Endothelial cell of umbilical vein (primary cell): Measurements from ENCODE around the gene GSTK1. TPM values are rescaled to one million over a fixed set of nuclear protein-coding genes. Genes with fewer than 3 reads are reported as not detected.
A peak's percentile ranks its signal among the peaks of the same experiment; 100 is the strongest.

Experiments used
- BruUV-seq: library from RNA; stranded (reverse); fragments of 400-500 nt; replicated peaks from 2 replicates; lab custom pipeline; 2021; lab: Mats Ljungman, UMichigan
- CTCF ChIA-PET: fragments of 300-600, 350-600 bp; sonication (Branson Sonifier 250); formaldehyde crosslinking; loops from one replicate; lab custom pipeline; 2021; ENCODE audit warnings: antibody characterized with exemption, inconsistent platforms; lab: Charles Lee
- POLR2A ChIA-PET: fragments of 300-600, 350-600 bp; sonication (Branson Sonifier 250); formaldehyde crosslinking; loops from one replicate; lab custom pipeline; 2021; ENCODE audit warnings: antibody characterized with exemption, inconsistent platforms; lab: Charles Lee
- DNase-seq: peaks from one replicate; pipeline ENCODE4 v3.0.0-alpha.2; 2011; ENCODE audit warnings: low read depth, low spot score
- FAIRE-seq: peaks from 2 replicates; lab custom pipeline; 2011; peaks lifted over from hg19 to GRCh38; lab: Jason Lieb, UNC
- H2AFZ ChIP-seq: 2 replicates; pipeline ENCODE4 v1.6.0; 2012; ENCODE audit warnings: low read depth, low read length, control low read depth, inconsistent platforms
- H3K27ac ChIP-seq: 2 replicates; pipeline ENCODE4 v1.5.1; 2011; ENCODE audit warnings: low read depth, mild to moderate bottlenecking, control low read depth, low read length, moderate library complexity; ENCODE audit not compliant: insufficient read depth
- H3K27me3 ChIP-seq, 2 experiments: 2 replicates each; pipeline versions ENCODE4 v1.6.0 to v1.6.1; 2011; ENCODE audit warnings: low read length in 2 of 2, mixed read lengths in 1 of 2; ENCODE audit not compliant: control insufficient read depth in 2 of 2, insufficient read depth in 2 of 2
- H3K36me3 ChIP-seq, 2 experiments: 2 replicates in 1 of 2; 3 replicates in 1 of 2; pipeline ENCODE4 v1.5.1; 2011; ENCODE audit warnings: low read length in 2 of 2, mild to moderate bottlenecking in 1 of 2, moderate library complexity in 1 of 2; ENCODE audit not compliant: control insufficient read depth in 2 of 2, insufficient read depth in 2 of 2; ENCODE audit errors: extremely low read depth in 1 of 2
- H3K4me1 ChIP-seq: 3 replicates; pipeline ENCODE4 v1.5.1; 2011; ENCODE audit warnings: mild to moderate bottlenecking, low read length; ENCODE audit not compliant: control insufficient read depth, insufficient read depth; ENCODE audit errors: extremely low read depth
- H3K4me2 ChIP-seq: 2 replicates; pipeline ENCODE4 v1.6.1; 2011; ENCODE audit warnings: low read length, control low read depth, mixed read lengths; ENCODE audit not compliant: insufficient read depth
- H3K4me3 ChIP-seq, 3 experiments: fragments of 200-600 bp in 1 of 3; sonication (generic), shearing (Covaris generic) in 1 of 3; replicated peaks in 1 of 3; 2 replicates each; pipeline ENCODE4 v1.5.1; 2011 to 2016; ENCODE audit warnings: control low read depth in 3 of 3, low read length in 3 of 3, mild to moderate bottlenecking in 2 of 3, inconsistent platforms in 1 of 3, low read depth in 1 of 3, moderate library complexity in 1 of 3; ENCODE audit not compliant: insufficient read depth in 1 of 3
- H3K79me2 ChIP-seq: 2 replicates; pipeline ENCODE4 v1.6.0; 2012; ENCODE audit warnings: low read length, inconsistent platforms; ENCODE audit not compliant: control insufficient read depth, insufficient read depth
- H3K9ac ChIP-seq: replicated peaks from 2 replicates; pipeline ENCODE3; 2011; ENCODE audit warnings: low read length, control low read depth; ENCODE audit not compliant: insufficient read depth; ENCODE audit errors: extremely low read depth
- H3K9me1 ChIP-seq: replicated peaks from 3 replicates; pipeline ENCODE4 v1.6.0; 2011; ENCODE audit warnings: mild to moderate bottlenecking, low read length; ENCODE audit not compliant: control insufficient read depth, insufficient read depth; ENCODE audit errors: extremely low read depth
- H3K9me3 ChIP-seq: replicated peaks from 2 replicates; pipeline ENCODE4 v1.5.1; 2012; ENCODE audit warnings: low read length, inconsistent platforms; ENCODE audit not compliant: control insufficient read depth, insufficient read depth
- H4K20me1 ChIP-seq: replicated peaks from 2 replicates; pipeline ENCODE3; 2011; ENCODE audit warnings: mild to moderate bottlenecking, low read length; ENCODE audit not compliant: control insufficient read depth, insufficient read depth; ENCODE audit errors: extremely low read depth
- CTCF ChIP-seq, 2 donors: IDR thresholded peaks; 1 replicate in 1 of 2; 2 replicates in 1 of 2; pipeline ENCODE4 v1.5.1; 2011; ENCODE audit warnings: low read length in 2 of 2, mild to moderate bottlenecking in 2 of 2, moderate library complexity in 2 of 2, control low read depth in 1 of 2, inconsistent platforms in 1 of 2, low read depth in 1 of 2; ENCODE audit not compliant: insufficient read depth in 1 of 2; ENCODE audit errors: extremely low read depth in 1 of 2
- EZH2 ChIP-seq: IDR thresholded peaks from 2 replicates; pipeline ENCODE4 v1.6.1; 2012; ENCODE audit warnings: borderline replicate concordance, low read depth, mild to moderate bottlenecking, moderate library complexity, low read length, inconsistent platforms; ENCODE audit not compliant: severe bottlenecking
- FOS ChIP-seq: IDR thresholded peaks from 2 replicates; pipeline ENCODE4 v1.6.1; 2011; ENCODE audit warnings: mild to moderate bottlenecking, low read length, moderate library complexity, borderline replicate concordance; ENCODE audit not compliant: insufficient read depth
- GATA2 ChIP-seq: IDR thresholded peaks from 2 replicates; pipeline ENCODE4 v1.7.0; 2011; ENCODE audit warnings: low read depth, mild to moderate bottlenecking, moderate library complexity, mixed read lengths, low read length; ENCODE audit not compliant: insufficient read length, insufficient read depth
- JUN ChIP-seq: IDR thresholded peaks from 2 replicates; pipeline ENCODE4 v1.6.1; 2011; ENCODE audit warnings: borderline replicate concordance, low read depth; ENCODE audit not compliant: insufficient read length, insufficient read depth
- MAX ChIP-seq: IDR thresholded peaks from 2 replicates; pipeline ENCODE4 v1.6.1; 2011; ENCODE audit not compliant: insufficient read depth, insufficient read length
- MYC ChIP-seq: IDR thresholded peaks from one replicate; pipeline ENCODE4 v1.6.1; 2011; ENCODE audit warnings: mild to moderate bottlenecking, low read depth, low read length
- POLR2A ChIP-seq: IDR thresholded peaks from 2 replicates; pipeline ENCODE4 v1.6.1; 2012; ENCODE audit warnings: low read depth, mild to moderate bottlenecking, control low read depth, low read length
- POLR2AphosphoS5 ChIP-seq: IDR thresholded peaks from 2 replicates; pipeline ENCODE4 v1.6.1; 2012; ENCODE audit warnings: low read depth, mild to moderate bottlenecking, control low read depth, low read length, moderate library complexity; ENCODE audit not compliant: insufficient read depth
- dilution Hi-C: fragments of 300-500 bp; cut with MboI; formaldehyde crosslinking; loops from one replicate; pipeline ENCODE4 v1.15.0; 2019; ENCODE audit warnings: low sequenced_read_pairs; ENCODE audit not compliant: extremely low pct_ligation_motif_present
- intact Hi-C: fragments of 100-400 bp; cut with micrococcal nuclease; formaldehyde crosslinking; loops from one replicate; pipeline ENCODE4 v1.10.0; 2022
- polyA plus RNA-seq, 4 experiments: library from polyadenylated mRNA; depleted of rRNA in 3 of 4; stranded (reverse) in 3 of 4; unstranded in 1 of 4; fragments of >200 nt; gene quantifications; 2 replicates each; pipeline versions ENCODE4 v1.2.1 to v1.2.3, GENCODE V29; 2011 to 2012; ENCODE audit warnings: missing spikeins in 1 of 4
- total RNA-seq: library from RNA; stranded (reverse); gene quantifications from 2 replicates; pipeline ENCODE4 v1.2.3, GENCODE V29; 2021

The GSTK1 gene
- total and polyA plus RNA-seq, 2 donors (not counting 3 experiments of a cell fraction or from before 2014, with no cell fraction given), result 119 to 132 TPM

GRCh38 chr7:143296686-143297085 is 33.4 kb downstream of the GSTK1 start:
- BruUV-seq, result no TSS peak
- no peak overlapping the region for H2AFZ ChIP-seq
- dilution Hi-C loops (no loop called here), intact Hi-C loops (loop anchor here (1.0 to 5.0 kb wide), 3 partner anchors 8 to 289 kb away; partner anchors contain the start of genes CASP2 and GSTK1)
- peaks cover 3% of the 10 kb centered on the region for H4K20me1 ChIP-seq
- ChIA-PET CTCF (interaction anchor here (0.7 to 4.7 kb wide), 12 partner anchors 8 to 120 kb away, joined by 3 to 40 read pairs (median 8); partner anchors contain the start of genes CASP2 and GSTK1), POLR2A (interaction anchor here (1.1 to 1.6 kb wide), 3 partner anchors 9 to 84 kb away, joined by 5 to 7 read pairs (median 6); partner anchors contain the start of gene CASP2)
- FAIRE-seq, result peak; percentile 71
- H3K9me1 ChIP-seq, result no peaks in the 10 kb centered on the region
- no peaks in the 10 kb centered on the region for H3K27me3 ChIP-seq
- H3K4me1 ChIP-seq, result peaks cover 38% of the 10 kb centered on the region
- no peak for TF ChIP-seq MAX
- H3K4me3 ChIP-seq, result no peak overlapping the region
- H3K4me2 ChIP-seq, result peak overlapping the region; percentile 59
- peaks cover 37 to 55% of the 10 kb centered on the region in 2 experiments for H3K36me3 ChIP-seq
- H3K79me2 ChIP-seq, result peaks cover 19% of the 10 kb centered on the region
- DNase-seq, result peak; percentile 41
- H3K9ac ChIP-seq, result peak overlapping the region; percentile 61
- peak overlapping the region; percentile 74 for H3K27ac ChIP-seq
- H3K9me3 ChIP-seq, result no peaks in the 10 kb centered on the region

GRCh38 chr7:143299346-143299745 is 36.1 kb downstream of the GSTK1 start:
- no peak overlapping the region for H3K9ac ChIP-seq
- no TSS peak for BruUV-seq
- ChIA-PET POLR2A (no interaction called here), CTCF (interaction anchor here (0.6 to 4.7 kb wide), 23 partner anchors 9 to 117 kb away, joined by 3 to 40 read pairs (median 3); partner anchors contain the start of genes CASP2 and GSTK1)
- H3K79me2 ChIP-seq, result peaks cover 17% of the 10 kb centered on the region
- DNase-seq (no peak), FAIRE-seq (no peak)
- H3K4me2 ChIP-seq, result no peak overlapping the region
- no peaks in the 10 kb centered on the region for H3K27me3 ChIP-seq
- intact Hi-C loops (loop anchor here (5.0 kb wide), 1 partner anchor 292 kb away; no protein-coding TSS in a partner anchor), dilution Hi-C loops (no loop called here)
- H3K27ac ChIP-seq, result no peak overlapping the region
- H3K4me1 ChIP-seq, result peaks cover 27% of the 10 kb centered on the region
- no peak overlapping the region for H2AFZ ChIP-seq
- no peaks in the 10 kb centered on the region for H3K9me3 ChIP-seq
- H3K9me1 ChIP-seq, result no peaks in the 10 kb centered on the region
- TF ChIP-seq POLR2A (no peak), MAX (no peak), FOS (no peak), POLR2AphosphoS5 (no peak), EZH2 (no peak), GATA2 (no peak), CTCF (IDR thresholded peaks at IDR 0.05; ENCODE audit: extremely low read depth in 1 of 2, insufficient read depth in 1 of 2, low read depth in 1 of 2, low read length in 2 of 2) (no peak), JUN (no peak), MYC (no peak)
- peaks cover 3% of the 10 kb centered on the region for H4K20me1 ChIP-seq
- peaks cover 31 to 64% of the 10 kb centered on the region in 2 experiments for H3K36me3 ChIP-seq
- H3K4me3 ChIP-seq, result no peak overlapping the region
